NCI-H1930 (cell line): ENCODE measurements around the gene EZH1.
A peak's percentile ranks its signal among the peaks of the same experiment; 100 is the strongest.
"Not testable (repeated sequence)": the region's sequence is repeated elsewhere in the genome, so short reads cannot be mapped to it uniquely, and the experiment has no call there.

Experiments
- DNase-seq, 2 experiments: peaks; one replicate each; lab custom pipeline; 2025; lab: John Stamatoyannopoulos, UW

The EZH1 gene

DNA sequence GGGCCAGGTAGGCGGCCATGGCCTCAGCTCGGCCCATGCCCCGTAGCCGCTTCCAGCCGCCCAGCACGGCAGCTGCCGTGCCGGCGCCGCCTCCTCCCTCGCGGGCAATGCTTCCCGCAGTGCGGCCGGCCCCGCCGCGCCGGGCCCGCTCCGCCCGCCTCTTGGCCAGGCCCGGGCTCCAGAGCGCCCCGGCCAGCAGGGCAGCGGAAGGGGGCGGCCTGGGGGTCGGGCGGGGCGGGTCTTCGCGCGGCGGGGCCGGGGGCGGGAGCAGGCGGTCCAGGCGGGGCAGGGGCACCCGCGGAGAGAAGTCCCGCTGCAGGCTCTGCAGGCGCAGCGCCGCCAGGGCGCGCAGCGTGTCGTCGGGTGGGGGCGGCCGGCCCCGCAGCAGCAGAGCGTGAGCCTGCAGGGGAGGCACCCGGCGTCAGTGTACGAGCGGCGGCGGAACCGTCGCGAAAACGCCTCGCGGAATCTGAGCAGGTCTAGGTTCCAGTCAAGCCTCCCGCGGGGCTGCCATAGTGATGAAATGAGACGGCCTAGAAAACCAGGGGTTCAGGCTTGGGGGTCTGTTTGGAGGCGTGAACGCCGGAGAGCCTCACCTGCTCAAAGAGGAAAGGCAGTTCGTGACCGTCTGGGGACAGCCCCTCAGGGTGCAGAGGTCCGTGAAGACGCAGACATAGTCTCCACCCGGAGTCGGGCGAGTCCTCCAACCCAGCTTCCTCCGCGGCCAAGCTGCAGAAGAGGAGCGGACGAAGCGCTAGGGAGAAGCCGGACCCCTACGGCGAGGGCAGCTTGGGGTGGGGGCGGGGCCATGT, 74.7 kb downstream of the EZH1 start:
- DNase-seq = no peak

DNA sequence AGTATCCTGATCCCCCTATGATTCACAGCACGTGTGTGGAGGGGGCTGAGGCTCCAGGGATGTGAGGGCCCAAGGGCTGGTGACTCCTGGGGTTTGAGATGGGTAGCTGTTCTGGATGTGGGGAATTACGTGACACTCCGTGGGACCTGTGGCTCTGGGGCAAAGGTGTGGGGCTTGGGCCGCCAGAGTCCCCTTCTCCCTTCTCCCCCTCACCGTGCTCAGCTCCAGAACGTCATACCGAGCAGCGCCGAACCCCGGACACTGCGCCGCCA, 75.2 kb downstream of the EZH1 start:
- DNase-seq = no peak

DNA sequence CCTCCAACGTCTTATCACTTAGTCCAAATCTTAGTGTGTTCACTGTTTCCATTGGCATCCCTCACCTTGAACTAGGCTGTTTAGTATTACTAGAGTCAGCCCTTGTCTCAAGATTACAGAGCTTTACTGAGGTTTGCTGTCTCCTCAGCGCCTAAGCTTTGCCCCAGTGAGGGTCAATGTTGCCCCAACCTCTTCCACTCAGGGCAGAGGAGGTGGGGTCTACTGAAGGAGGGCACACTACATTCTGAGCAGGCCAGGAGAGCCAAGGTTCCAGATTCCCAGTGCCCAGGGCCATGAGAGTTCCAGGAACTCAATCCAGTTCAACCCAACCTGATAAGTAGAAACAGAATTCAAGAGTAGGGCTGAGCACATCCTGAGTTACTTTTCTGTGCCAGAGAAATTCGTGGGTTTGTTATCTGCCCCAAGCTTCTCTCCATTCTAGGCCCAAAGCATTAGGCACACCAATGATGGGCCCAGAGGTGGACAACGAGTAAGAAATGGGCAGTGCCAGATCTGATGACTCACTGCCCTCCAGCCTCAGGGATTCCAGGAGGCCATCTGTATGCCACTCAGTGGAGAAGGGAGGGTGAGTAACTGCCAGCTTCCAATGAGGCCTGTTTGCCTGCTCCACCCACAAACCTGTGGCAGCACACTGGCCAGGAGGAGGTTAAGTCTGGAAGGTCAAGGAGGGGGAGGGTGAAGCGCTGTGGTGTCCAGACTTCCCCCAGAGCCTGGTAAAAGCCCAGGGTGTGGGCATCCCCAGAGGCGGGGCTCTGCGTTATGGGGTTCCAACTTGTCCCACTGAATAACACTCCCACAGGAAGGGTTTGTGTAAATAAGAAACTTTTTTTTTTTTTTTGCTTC, 77.5 kb downstream of the EZH1 start:
- DNase-seq = no peak

DNA sequence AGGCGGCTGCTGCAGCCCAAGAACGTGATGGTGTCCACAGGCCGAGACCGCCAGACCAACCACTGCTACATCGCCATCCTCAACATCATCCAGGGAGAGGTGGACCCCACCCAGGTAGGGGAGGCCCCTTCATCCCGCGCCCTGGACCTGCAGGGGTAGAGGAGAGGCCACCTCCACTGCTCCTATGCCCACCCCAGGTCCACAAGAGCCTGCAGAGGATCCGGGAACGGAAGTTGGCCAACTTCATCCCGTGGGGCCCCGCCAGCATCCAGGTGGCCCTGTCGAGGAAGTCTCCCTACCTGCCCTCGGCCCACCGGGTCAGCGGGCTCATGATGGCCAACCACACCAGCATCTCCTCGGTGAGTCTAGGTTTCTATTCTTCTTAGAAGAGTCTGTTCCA, 78.7 kb downstream of the EZH1 start:
- not testable (repeated sequence) for DNase-seq

DNA sequence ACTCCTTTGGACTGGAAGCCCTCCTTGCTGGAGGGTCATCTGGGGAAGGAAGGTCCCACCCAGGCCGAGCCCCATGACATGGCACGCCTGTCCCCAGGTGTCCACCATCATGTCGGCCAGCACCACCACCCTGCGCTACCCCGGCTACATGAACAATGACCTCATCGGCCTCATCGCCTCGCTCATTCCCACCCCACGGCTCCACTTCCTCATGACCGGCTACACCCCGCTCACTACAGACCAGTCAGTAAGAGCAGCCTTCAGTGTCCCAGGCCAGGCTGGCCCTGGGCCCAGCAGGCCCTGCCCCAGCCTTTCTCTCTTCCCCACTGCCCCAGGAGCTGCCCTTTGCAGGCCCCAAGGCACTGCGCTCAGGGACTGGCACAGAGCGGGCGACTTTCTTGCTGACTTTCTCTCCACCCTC, 79.2 kb downstream of the EZH1 start:
- no peak for DNase-seq

DNA sequence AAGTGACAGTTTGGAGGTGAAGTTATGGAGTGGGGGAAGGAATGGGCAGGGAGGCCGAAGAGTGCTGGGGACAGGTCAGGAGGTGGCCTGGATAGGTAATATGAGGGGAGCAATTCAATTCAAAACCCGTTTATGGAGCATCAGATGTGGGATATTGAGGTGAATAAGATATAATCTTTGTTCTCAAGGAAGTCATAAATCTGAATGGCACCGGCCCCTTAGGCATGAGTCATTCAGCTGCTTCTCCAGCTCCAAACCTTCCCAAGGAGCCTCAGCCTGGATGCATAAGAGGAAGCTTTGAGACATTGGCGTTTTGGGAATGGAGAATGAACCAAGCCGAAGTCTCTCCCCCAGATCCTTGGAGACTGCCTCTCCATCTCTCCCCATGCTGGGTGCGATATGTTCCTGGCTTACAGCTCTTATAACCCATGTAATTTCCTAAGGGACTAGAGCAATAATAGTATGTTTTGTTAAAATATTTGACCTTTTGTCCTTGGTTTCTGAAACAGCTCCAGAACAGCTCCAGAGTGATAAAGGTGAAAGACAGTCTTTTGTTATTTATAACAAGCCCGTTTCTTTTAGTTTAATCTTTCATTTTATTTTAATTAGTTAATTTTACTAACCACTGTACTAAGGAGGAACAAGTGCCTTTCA, 84.0 kb downstream of the EZH1 start:
- no peak for DNase-seq

DNA sequence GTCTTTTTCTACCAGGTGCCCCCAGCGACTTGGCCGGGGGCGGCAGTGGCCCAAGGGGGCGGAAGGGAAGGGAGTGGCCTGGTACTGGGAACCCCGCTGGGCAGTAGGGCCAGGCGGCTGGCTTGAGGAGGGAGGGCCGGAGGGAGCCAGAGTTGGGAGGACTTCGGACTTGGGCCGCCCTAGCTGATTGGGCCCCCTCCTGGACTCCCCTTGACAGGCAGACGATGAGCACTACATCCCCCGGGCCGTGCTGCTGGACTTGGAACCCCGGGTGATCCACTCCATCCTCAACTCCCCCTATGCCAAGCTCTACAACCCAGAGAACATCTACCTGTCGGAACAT, 84.9 kb downstream of the EZH1 start:
- not testable (repeated sequence) for DNase-seq

DNA sequence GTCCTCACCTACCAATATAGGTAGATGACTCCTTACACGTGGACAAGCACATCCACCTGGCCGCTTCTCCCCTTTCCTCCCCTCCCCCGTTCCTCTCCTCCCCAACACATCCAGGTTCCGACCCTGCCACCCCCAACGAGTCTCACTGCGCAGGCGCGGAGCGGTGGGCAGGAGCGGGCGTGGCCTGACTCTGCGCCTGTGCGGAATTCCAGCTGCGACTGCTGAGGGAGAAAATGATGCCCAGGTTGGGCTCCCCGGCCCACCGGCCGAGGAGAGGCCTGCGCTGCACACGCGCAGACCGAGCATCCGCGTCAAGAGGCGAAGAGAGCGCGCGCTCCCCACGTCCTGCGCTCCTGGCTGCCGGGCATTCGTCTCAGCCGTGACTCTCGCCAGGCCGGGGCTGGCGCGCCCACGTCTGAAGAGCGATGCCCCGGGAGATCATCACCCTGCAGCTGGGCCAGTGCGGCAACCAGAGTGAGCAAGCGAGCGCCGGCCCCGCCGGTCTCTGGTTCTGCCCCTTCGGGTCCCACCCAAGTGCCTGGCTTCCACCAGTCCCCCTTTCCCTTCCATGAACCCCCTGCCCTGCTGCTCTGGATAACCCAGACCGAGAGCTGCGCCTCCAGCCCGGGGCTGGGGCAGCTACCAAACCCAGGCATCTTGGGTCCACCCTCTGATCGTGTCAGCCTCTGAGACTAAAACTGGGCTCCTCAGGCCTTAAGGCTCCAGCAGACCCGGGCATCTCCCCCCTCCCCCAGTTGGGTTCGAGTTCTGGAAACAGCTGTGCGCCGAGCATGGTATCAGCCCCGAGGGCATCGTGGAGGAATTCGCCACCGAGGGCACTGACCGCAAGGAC, 85.5 kb downstream of the EZH1 start, which contains the start of gene TUBG2:
Gene TUBG2, plus strand, starts transcription at position 206 of the 853 bp plus-strand sequence. Its CDS starts 220 bp downstream, at position 426.
- peak; percentile 91 to 94 for DNase-seq

DNA sequence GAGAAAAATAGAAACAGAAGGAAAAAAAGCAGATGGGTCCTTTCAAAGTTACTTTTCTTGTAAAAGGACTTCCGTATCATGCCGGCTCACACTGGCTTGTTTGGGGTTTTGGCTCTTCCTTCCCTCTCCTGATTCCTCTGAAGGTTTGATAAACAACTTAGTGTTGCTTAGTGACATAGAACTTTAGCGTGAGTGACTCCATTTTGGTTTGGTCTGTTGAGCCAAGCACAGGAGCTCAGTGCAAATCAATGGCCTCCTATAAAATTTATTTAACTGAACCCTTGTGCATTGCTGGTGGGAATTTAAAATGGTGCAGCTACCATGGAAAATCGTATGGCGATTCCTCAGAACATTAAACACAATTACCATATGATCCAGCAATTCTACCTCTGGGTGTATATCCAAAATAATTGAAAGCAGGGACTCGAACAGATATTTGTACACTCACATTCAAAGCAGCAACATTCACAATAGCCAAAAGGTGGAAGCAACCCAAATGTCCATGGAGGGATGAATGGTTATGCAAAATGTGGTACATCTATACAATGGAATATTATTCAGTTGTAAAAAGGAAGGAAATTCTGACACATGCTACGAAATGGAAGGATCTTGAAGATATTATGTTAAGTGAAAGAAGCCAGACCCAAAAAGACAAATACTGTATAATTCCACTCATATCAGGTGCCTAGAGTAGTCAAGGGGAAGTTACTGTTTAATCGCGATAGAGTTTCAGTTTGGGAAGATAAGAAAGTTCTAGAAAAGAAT, 86.8 kb downstream of the EZH1 start:
- DNase-seq = no peak

DNA sequence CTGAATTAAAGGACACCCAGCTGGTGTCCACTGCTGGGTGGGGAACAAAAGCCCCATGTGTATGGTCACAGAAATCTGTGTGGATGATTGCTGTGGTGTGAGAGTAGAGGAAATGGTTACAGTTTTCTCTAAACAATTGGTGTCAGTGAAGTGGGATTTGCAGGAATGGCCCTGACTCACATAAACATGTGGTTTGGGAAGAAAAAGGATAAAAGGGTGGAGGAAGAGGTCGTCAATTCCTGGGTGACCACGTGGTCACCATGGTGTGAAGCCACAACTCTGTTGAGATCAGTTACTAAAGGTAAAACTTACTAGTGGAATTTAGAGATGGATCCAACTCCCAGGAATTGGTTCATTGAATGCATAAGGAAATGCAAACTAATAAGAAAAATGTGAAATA, 89.3 kb downstream of the EZH1 start:
- no peak for DNase-seq

DNA sequence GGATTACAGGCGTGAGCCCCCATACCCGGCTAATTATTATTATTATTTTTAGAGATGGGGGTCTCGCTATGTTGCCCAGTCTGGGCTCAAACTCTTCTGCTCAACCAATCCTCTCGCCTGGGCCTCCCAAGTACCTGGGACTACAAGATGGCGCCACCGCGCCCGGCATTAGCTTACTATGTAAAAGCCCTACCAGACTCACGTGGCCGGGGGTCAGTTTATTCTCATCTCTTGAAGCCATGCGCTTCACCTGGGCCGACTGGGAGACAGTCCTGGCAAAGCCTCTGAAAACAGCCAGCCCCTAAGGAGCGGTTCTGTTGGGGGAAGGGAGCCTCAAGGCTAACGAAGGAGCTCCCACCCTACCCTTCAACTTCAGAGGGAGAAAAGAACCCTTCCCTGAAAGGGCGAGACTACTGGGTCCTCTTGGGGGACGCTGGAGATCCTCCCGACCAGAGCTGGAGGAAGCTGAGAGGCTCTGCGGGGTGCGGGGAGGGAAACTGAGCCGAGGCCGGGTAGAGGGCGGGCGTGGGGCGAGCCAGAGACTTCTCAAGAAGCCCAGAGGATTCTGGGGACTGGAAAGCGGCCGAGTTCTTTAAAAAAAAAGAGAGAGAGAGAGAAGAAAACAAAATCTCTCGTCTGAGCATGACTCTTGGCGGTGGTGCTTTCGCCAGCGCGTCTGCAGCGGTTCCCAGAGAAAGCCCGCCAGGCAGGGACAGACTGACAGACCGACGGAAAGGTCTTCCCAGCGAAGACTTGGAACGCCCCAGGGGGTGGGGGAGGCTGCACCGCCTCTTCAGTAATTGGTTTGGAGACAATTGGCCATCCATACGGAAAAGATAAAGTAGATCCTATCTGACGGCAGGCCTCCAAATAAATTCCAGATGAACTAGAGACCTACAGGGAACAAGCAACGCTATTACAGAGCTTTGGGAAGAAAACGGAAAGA, 91.4 kb downstream of the EZH1 start:
- DNase-seq = no peak

DNA sequence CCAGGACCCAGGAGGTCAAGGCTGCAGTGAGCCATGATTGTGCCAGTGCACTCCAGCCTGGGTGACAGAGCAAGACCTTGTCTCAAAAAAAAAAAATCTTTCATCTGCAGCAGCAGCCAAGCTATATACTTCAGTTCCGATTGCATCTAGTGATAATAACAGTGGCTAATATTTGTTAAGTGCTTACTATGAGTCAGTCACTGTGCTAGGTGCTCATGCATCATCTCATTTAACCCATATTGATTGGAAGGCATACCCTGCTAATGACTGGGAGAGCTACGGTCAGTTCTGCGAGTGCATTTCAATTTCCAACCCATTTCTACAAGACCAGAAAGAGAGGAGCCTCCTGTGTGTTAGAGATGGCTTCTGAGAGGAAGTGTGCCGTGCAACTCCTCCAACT, 93.4 kb downstream of the EZH1 start:
- DNase-seq = no peak
